Measurements from ENCODE around the gene COPS9. TPM values are rescaled to one million over a fixed set of nuclear protein-coding genes. Genes with fewer than 3 reads are reported as not detected.

The COPS9 gene
- total and polyA plus RNA-seq, 8 donors = 62.4 to 146 (median 90.9) TPM

DNA sequence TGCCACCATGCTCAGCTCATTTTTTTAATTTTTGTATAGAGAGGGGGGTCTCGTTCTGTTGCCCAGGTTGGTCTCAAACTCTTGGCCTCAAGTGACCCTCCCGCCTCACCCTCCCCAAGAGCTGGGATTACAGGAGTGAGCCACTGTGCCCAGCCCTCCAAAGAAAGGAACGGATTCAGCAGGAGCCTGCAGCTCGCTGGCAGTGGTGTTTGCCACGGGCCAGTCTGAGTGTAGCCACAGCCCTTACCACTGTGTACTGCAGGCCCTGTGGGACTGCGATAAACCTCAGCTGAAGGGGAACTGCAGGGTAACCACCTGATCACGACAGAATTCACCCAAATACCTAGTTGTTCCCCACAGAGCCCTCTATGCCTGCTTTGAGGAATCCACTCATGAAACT is 6.8 kb downstream of the COPS9 start:
- H3K4me3 ChIP-seq = no peak overlapping the region
- peaks cover 0 to 2% of the 10 kb centered on the region in 2 donors for H3K4me1 ChIP-seq
- no peaks in the 10 kb centered on the region for H3K9me3 ChIP-seq
- intact Hi-C loops (cut with DNase I) = no loop called here
- DNase-seq (peak in 1 of 4 donors; percentile 1), ATAC-seq (no peak)
- H3K36me3 ChIP-seq = peaks cover 0 to 81% of the 10 kb centered on the region in 2 donors
- TF ChIP-seq, protein P1, sequence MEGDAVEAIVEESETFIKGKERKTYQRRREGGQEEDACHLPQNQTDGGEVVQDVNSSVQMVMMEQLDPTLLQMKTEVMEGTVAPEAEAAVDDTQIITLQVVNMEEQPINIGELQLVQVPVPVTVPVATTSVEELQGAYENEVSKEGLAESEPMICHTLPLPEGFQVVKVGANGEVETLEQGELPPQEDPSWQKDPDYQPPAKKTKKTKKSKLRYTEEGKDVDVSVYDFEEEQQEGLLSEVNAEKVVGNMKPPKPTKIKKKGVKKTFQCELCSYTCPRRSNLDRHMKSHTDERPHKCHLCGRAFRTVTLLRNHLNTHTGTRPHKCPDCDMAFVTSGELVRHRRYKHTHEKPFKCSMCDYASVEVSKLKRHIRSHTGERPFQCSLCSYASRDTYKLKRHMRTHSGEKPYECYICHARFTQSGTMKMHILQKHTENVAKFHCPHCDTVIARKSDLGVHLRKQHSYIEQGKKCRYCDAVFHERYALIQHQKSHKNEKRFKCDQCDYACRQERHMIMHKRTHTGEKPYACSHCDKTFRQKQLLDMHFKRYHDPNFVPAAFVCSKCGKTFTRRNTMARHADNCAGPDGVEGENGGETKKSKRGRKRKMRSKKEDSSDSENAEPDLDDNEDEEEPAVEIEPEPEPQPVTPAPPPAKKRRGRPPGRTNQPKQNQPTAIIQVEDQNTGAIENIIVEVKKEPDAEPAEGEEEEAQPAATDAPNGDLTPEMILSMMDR (IDR thresholded peaks at IDR 0.05) = no peak
- no peaks in the 10 kb centered on the region for H3K27me3 ChIP-seq
- no peak overlapping the region for H3K27ac ChIP-seq

DNA sequence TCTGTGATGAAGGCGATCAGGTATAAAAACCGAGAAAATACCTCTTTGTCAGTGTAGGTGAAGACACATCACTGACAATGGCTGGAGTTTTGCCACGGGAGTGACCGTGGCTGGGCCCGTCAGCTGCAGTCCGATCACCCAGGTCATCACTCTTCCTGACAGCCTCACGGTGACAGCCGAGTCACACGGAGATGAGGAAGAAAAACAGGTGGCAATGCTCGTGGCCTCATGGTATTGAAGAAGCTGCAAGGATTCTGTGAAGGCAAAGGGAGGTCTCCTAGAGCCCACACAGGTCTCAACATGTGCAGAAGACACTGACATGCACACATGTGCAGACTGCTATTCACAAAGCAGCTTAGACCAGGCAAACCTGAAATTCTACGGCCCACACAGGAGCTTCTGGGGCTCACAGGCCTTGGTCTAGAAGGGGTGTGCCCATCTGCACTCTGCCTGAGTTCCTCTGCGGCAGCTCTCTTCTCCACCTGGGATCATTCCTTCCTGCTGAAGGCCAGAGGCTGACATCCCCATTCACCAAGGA is 7.4 kb downstream of the COPS9 start:
- Histone ChIP-seq H3K36me3 (peaks cover 0 to 79% of the 10 kb centered on the region in 2 donors), H3K4me3 (no peak overlapping the region), H3K9me3 (no peaks in the 10 kb centered on the region), H3K27ac (no peak overlapping the region), H3K27me3 (no peaks in the 10 kb centered on the region), H3K4me1 (no peaks in the 10 kb centered on the region)
- intact Hi-C loops (cut with DNase I) = no loop called here
- ATAC-seq (no peak), DNase-seq (peak in 1 of 4 donors; percentile 5)
- TF ChIP-seq, protein P1 (IDR thresholded peaks at IDR 0.05) = no peak

DNA sequence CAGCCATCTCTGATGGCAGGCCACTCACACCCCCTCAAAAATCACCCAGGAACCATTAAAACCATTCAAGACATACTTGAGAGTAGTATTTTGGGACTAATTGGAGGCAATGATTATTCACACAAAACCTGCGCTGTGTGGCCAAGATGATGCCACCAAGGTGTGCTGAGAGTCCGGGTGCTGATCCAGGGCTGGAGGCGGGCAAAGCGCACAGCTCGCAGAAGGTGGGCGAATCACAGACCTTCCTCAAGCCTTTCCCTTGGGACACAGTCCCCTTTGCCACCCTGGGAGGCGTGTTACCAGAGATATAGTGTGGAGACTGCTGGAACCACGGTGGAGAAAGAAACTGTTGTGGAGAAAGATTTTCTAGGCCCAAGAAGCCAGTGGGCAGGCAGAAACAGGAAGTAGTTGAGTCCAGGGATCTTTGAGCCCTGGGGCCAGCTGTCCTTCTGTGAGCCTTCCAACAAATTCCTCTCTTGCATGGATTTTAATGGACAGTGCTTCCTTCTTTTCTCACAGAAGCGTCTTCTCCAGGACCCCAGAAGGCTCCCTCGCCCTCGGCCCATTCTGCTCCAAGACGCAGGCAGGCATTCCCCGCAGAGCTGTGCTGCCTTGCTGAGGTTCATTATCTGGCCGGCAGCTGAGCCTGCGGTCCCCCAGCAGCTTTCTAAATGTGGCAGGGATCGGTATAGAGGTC is 8.0 kb downstream of the COPS9 start:
- Histone ChIP-seq H3K36me3 (peaks cover 0 to 72% of the 10 kb centered on the region in 2 donors), H3K4me1 (no peaks in the 10 kb centered on the region), H3K4me3 (no peak overlapping the region), H3K9me3 (no peaks in the 10 kb centered on the region), H3K27me3 (no peaks in the 10 kb centered on the region), H3K27ac (no peak overlapping the region)
- DNase-seq = peak in 1 of 4 donors; percentile 6
- TF ChIP-seq, protein P1 (IDR thresholded peaks at IDR 0.05) = no peak
- intact Hi-C loops (cut with DNase I) = no loop called here
- ATAC-seq = no peak

DNA sequence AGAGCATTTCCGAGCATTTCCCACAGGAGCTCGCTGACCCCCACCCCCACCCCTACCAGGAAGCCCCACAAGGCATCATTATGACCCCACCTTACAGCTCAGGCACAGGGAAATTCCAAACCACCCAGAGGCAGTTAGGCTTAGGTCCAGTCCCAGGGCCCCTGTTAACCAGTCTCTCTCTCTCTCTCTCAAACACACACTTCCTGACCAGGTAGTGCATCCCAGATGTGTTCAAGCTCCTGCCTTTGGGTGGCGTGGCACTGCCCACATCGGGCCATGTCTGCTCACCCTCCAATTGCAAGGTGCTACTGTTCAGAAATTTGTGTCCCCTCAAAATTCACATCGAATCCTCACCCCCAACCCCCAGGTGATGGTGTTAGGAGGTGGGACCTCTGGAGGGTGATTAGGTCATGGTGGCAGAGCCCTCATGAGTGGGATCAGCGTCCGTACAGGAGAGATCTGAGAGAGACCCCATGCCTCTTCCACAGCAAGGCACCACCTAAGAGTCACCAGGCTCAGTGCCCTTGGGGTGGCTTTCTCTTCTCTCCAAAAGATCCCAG is 8.8 kb downstream of the COPS9 start:
- Histone ChIP-seq H3K27ac (no peak overlapping the region), H3K9me3 (no peaks in the 10 kb centered on the region), H3K36me3 (peaks cover 0 to 65% of the 10 kb centered on the region in 2 donors), H3K4me1 (no peaks in the 10 kb centered on the region), H3K4me3 (no peak overlapping the region), H3K27me3 (no peaks in the 10 kb centered on the region)
- intact Hi-C loops (cut with DNase I) = no loop called here
- no peak for ATAC-seq
- DNase-seq = no peak
- TF ChIP-seq, protein P1 (IDR thresholded peaks at IDR 0.05) = no peak

DNA sequence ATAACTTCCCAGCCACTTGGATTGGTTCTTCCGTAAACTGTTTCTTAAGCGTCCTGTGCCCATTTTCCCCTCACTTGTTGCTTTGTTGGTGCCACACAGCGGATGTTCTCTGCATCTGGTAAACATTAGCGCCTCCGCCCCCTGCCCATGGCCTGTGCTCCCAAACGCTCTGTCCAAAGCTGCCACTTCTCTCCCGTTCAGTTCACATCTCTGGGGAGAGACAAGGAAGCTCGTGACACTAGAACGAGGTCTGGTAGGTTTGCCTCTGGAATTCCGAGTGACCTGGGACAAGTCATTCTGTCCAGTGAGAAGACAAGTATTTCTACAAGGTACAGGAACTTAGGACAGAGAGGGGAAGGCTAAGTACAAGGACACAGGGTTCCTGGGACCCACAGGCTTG is 9.4 kb downstream of the COPS9 start:
- no peaks in the 10 kb centered on the region for H3K4me1 ChIP-seq
- DNase-seq (no peak), ATAC-seq (no peak)
- no peaks in the 10 kb centered on the region for H3K27me3 ChIP-seq
- peaks cover 0 to 59% of the 10 kb centered on the region in 2 donors for H3K36me3 ChIP-seq
- no peaks in the 10 kb centered on the region for H3K9me3 ChIP-seq
- intact Hi-C loops (cut with DNase I) = no loop called here
- no peak overlapping the region for H3K27ac ChIP-seq
- TF ChIP-seq, protein P1 (IDR thresholded peaks at IDR 0.05) = no peak
- H3K4me3 ChIP-seq = no peak overlapping the region

All from left lung (tissue), 10 donors.